DOHH2 (cell line): Measurements from ENCODE around the gene LEF1.

Source experiments
- CTCF ChIP-seq: fragments of 200-600 bp; sonication (generic); IDR thresholded peaks from one replicate; pipeline ENCODE4 v1.5.1; 2014; ENCODE audit warnings: antibody characterized with exemption, mild to moderate bottlenecking, low read depth, low read length; ENCODE audit not compliant: poor library complexity, severe bottlenecking
- EZH2phosphoT487 ChIP-seq: fragments of 200-600 bp; sonication (generic); IDR thresholded peaks from 2 replicates; pipeline ENCODE4 v1.6.1; 2017; ENCODE audit warnings: borderline replicate concordance, mild to moderate bottlenecking, antibody characterized with exemption, low read length, moderate library complexity, mixed read lengths

- TF ChIP-seq CTCF, result no peak
- TF ChIP-seq EZH2phosphoT487, result no peak
Measured at GRCh38 chr4:108213723-108214122, 45.0 kb upstream of the LEF1 start.
